ENCODE measurements around the gene PLD5.

- TF ChIP-seq EZH2 (optimal IDR thresholded peaks at IDR 0.05; ENCODE audit: low read depth, low read length) (no peak), CTCF (IDR thresholded peaks at IDR 0.05; ENCODE audit: low read length) (no peak), EZH2phosphoT487 (IDR thresholded peaks at IDR 0.05; ENCODE audit: low read length) (no peak)
Measured at GRCh38 chr1:242428399-242429190, 95.9 kb downstream of the PLD5 start.

Measured in MM.1S (cell line).